ENCODE results near the gene KLF13. TPM values are rescaled to one million over a fixed set of nuclear protein-coding genes. Genes with fewer than 3 reads are reported as not detected.

Gene KLF13
- total RNA-seq, 1 donor from 2014 or later = 62.3 TPM

- H3K4me3 ChIP-seq = no peak overlapping the region
- H3K9me3 ChIP-seq (replicated peaks) = peaks cover 16% of the 10 kb centered on the region
- no peak for DNase-seq
- TF ChIP-seq, protein P1, sequence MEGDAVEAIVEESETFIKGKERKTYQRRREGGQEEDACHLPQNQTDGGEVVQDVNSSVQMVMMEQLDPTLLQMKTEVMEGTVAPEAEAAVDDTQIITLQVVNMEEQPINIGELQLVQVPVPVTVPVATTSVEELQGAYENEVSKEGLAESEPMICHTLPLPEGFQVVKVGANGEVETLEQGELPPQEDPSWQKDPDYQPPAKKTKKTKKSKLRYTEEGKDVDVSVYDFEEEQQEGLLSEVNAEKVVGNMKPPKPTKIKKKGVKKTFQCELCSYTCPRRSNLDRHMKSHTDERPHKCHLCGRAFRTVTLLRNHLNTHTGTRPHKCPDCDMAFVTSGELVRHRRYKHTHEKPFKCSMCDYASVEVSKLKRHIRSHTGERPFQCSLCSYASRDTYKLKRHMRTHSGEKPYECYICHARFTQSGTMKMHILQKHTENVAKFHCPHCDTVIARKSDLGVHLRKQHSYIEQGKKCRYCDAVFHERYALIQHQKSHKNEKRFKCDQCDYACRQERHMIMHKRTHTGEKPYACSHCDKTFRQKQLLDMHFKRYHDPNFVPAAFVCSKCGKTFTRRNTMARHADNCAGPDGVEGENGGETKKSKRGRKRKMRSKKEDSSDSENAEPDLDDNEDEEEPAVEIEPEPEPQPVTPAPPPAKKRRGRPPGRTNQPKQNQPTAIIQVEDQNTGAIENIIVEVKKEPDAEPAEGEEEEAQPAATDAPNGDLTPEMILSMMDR (IDR thresholded peaks at IDR 0.05; ENCODE audit: borderline replicate concordance) = no peak
- H3K4me1 ChIP-seq = no peaks in the 10 kb centered on the region
- H3K36me3 ChIP-seq = no peaks in the 10 kb centered on the region
- no peaks in the 10 kb centered on the region for H3K27me3 ChIP-seq (ENCODE audit: low read depth)
- no peak overlapping the region for H3K27ac ChIP-seq (replicated peaks)
- intact Hi-C loops (cut with micrococcal nuclease) = no loop called here
Measured at GRCh38 chr15:31409171-31409570, 82.5 kb downstream of the KLF13 start.

DNA sequence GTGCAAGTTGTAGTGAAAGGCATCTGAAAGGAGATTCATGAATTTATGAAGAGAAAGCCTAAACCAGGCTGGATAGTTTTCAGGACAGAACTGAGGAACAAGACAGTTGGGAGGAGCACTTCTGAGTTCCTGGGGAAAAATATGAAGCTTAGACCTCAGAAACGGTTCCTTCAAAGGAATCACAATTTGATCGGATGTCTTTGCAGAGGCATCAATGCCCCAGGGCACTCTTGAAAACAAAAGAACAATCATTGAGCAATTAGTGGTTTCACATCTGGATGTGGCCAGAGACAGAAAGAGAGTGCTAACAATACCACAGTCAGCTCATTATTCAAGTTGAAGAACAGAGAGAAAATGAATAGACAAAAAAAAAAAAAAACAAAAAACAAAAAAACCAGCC is 86.2 kb downstream of the KLF13 start:
- Histone ChIP-seq H3K27me3 (ENCODE audit: low read depth) (no peaks in the 10 kb centered on the region), H3K9me3 (replicated peaks) (peaks cover 16% of the 10 kb centered on the region), H3K4me1 (no peaks in the 10 kb centered on the region), H3K27ac (replicated peaks) (no peak overlapping the region), H3K4me3 (no peak overlapping the region), H3K36me3 (no peaks in the 10 kb centered on the region)
- intact Hi-C loops (cut with micrococcal nuclease) = no loop called here
- TF ChIP-seq, protein P1 (IDR thresholded peaks at IDR 0.05; ENCODE audit: borderline replicate concordance) = no peak
- no peak for DNase-seq

DNA sequence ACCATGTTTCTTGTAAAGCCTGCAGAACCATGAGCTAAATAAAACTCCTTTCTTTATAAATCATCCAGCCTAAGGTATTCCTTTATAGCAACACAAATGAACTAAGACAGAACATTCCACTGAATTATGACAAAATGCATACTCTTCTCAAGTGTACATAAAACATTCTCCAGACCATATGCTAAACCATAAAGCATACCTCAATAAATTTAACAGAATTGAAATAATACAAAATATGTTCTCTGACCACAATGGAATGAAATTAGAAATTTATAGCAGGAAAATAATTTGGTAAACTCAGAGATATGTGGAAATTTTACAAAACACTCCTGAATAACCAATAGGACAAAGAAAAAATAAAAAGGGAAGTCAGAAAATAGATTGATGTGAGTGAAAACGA is 88.6 kb downstream of the KLF13 start:
- H3K4me1 ChIP-seq = no peaks in the 10 kb centered on the region

DNA sequence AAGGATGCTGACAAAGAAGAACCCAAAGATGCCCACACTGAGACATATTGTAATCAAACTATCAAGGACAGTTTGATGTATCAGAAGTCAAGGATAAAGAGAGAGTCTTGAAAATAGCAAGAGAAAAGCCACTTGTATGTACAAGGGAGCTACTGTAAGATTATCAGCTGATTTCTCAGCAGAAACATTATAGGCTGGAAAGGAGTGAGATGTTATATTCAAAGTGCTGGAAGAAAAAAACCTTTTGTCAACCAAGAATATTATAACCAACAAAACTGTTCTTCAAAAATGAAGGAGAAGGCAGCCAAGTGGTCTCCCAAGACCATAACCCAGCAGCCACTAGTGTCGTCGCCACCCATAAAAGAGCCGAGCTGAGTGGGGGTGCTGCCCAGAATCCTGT is 93.2 kb downstream of the KLF13 start:
- Histone ChIP-seq H3K27ac (replicated peaks) (no peak overlapping the region), H3K36me3 (no peaks in the 10 kb centered on the region), H3K4me1 (no peaks in the 10 kb centered on the region), H3K4me3 (no peak overlapping the region), H3K27me3 (ENCODE audit: low read depth) (no peaks in the 10 kb centered on the region), H3K9me3 (replicated peaks) (peaks cover 37% of the 10 kb centered on the region)
- intact Hi-C loops (cut with micrococcal nuclease) = no loop called here
- TF ChIP-seq, protein P1 (IDR thresholded peaks at IDR 0.05; ENCODE audit: borderline replicate concordance) = no peak
- DNase-seq = no peak

More for the DNA sequence above, 88.6 kb downstream of the KLF13 start:
- Histone ChIP-seq H3K36me3 (no peaks in the 10 kb centered on the region), H3K9me3 (replicated peaks) (peaks cover 18% of the 10 kb centered on the region), H3K4me3 (no peak overlapping the region), H3K27me3 (ENCODE audit: low read depth) (no peaks in the 10 kb centered on the region), H3K27ac (replicated peaks) (no peak overlapping the region)
- TF ChIP-seq, protein P1 (IDR thresholded peaks at IDR 0.05; ENCODE audit: borderline replicate concordance) = no peak
- DNase-seq = no peak
- intact Hi-C loops (cut with micrococcal nuclease) = no loop called here

- Histone ChIP-seq H3K36me3 (no peaks in the 10 kb centered on the region), H3K27me3 (ENCODE audit: low read depth) (no peaks in the 10 kb centered on the region), H3K9me3 (replicated peaks) (peaks cover 12% of the 10 kb centered on the region), H3K4me3 (no peak overlapping the region), H3K27ac (replicated peaks) (no peak overlapping the region), H3K4me1 (no peaks in the 10 kb centered on the region)
- intact Hi-C loops (cut with micrococcal nuclease) = no loop called here
- DNase-seq = no peak
- TF ChIP-seq, protein P1 (IDR thresholded peaks at IDR 0.05; ENCODE audit: borderline replicate concordance) = no peak
Measured at GRCh38 chr15:31427411-31427810, 100.8 kb downstream of the KLF13 start.

Other genes starting within 250 kb of the KLF13 start
- not detected for gene TRPM1, start 225.1 kb upstream of the KLF13 start, total RNA-seq